HuH-7 (cell line): Measurements from ENCODE around the gene CXXC5.

Experiments used
- DNase-seq: peaks from one replicate; pipeline ENCODE4 v3.0.0; 2011; ENCODE audit warnings: low spot score

The CXXC5 gene

GRCh38 chr5:139638090-139638735 is 9.9 kb upstream of the CXXC5 start:
- DNase-seq, result no peak

GRCh38 chr5:139638736-139639618 is 9.2 kb upstream of the CXXC5 start:
- DNase-seq, result no peak

GRCh38 chr5:139639619-139640380 is 8.3 kb upstream of the CXXC5 start:
- DNase-seq, result no peak

- DNase-seq, result no peak
These were observed 7.6 kb upstream of the CXXC5 start for GRCh38 chr5:139640421-139641115.

GRCh38 chr5:139641116-139642080 is 6.8 kb upstream of the CXXC5 start:
- DNase-seq, result peak; percentile 13

GRCh38 chr5:139642213-139642612 is 5.9 kb upstream of the CXXC5 start:
- peak; percentile 3 for DNase-seq

- DNase-seq, result peak; percentile 64
These were observed 5.0 kb upstream of the CXXC5 start for GRCh38 chr5:139642891-139643871.

- DNase-seq, result peak; percentile 4
These were observed 4.1 kb upstream of the CXXC5 start for GRCh38 chr5:139644001-139644456.

- DNase-seq, result peak; percentile 6
These were observed 3.3 kb upstream of the CXXC5 start for GRCh38 chr5:139644646-139645429.

GRCh38 chr5:139645430-139645871 is 2.7 kb upstream of the CXXC5 start:
- DNase-seq, result no peak

GRCh38 chr5:139646111-139646510 is 2.0 kb upstream of the CXXC5 start:
- DNase-seq, result no peak

- no peak for DNase-seq
These were observed 1.1 kb upstream of the CXXC5 start for GRCh38 chr5:139646912-139647505.

- no peak for DNase-seq
These were observed 494 bp upstream of the CXXC5 start for GRCh38 chr5:139647506-139648204.

GRCh38 chr5:139649082-139649991 is 1.2 kb downstream of the CXXC5 start:
- DNase-seq, result no peak

- no peak for DNase-seq
These were observed 2.0 kb downstream of the CXXC5 start for GRCh38 chr5:139650031-139650688.

- DNase-seq, result no peak
These were observed 2.5 kb downstream of the CXXC5 start for GRCh38 chr5:139650689-139651042.
